Measurements from ENCODE around the gene MMD2.
"Not testable (repeated sequence)": the region's sequence is repeated elsewhere in the genome, so short reads cannot be mapped to it uniquely, and the experiment has no call there.

GRCh38 chr7:4972446-4972845, 13.5 kb upstream of the MMD2 start:
- not testable (repeated sequence) for TF ChIP-seq POLR2A, CTCF (IDR thresholded peaks at IDR 0.05)

Data from tibial nerve (tissue), 3 donors.